ENCODE data around the gene TIPARP.

- no peak for TF ChIP-seq MZF1 (tag by site-specific recombination; IDR thresholded peaks at IDR 0.05; ENCODE audit: borderline replicate concordance)
- no peak for TF ChIP-seq REST (tag by site-specific recombination; IDR thresholded peaks at IDR 0.05)
- TF ChIP-seq CTCF (tag by site-specific recombination; IDR thresholded peaks at IDR 0.05), result no peak
- TF ChIP-seq ZNF274 (IDR thresholded peaks at IDR 0.05; ENCODE audit: low read length), result no peak
- no peak for TF ChIP-seq ZNF274 (tag by site-specific recombination; IDR thresholded peaks at IDR 0.05; ENCODE audit: borderline replicate concordance)
- no peak for TF ChIP-seq ZNF175 (tag by site-specific recombination; IDR thresholded peaks at IDR 0.05)
- TF ChIP-seq ZBTB26 (tag by site-specific recombination; optimal IDR thresholded peaks at IDR 0.05), result no peak
- no peak for TF ChIP-seq ZBTB17 (tag by site-specific recombination; IDR thresholded peaks at IDR 0.05)
- TF ChIP-seq KLF16 (tag by site-specific recombination; IDR thresholded peaks at IDR 0.05), result no peak
- no peak for TF ChIP-seq RBAK (tag by site-specific recombination; IDR thresholded peaks at IDR 0.05)
- no peak for TF ChIP-seq ZNF692 (tag by site-specific recombination; IDR thresholded peaks at IDR 0.05)
- TF ChIP-seq ZNF544 (tag by site-specific recombination; IDR thresholded peaks at IDR 0.05), result no peak
- no peak for TF ChIP-seq REPIN1 (tag by site-specific recombination; IDR thresholded peaks at IDR 0.05; ENCODE audit: low read depth)
Measured at GRCh38 chr3:156687023-156687422, 12.6 kb downstream of the TIPARP start.

All from HEK293 (cell line).